Natural killer cell (primary cell): ENCODE data around the gene LGALS3BP. TPM values are rescaled to one million over a fixed set of nuclear protein-coding genes. Genes with fewer than 3 reads are reported as not detected.

Experiments
- ATAC-seq, 3 donors: fragments of 150-1000 bp in 2 of 3; fragments of 200-7000 bp in 1 of 3; cut with Tn5 transposase; 1 replicate in 1 of 3; 2 replicates in 2 of 3; pipeline ENCODE4 v1.10.0; 2021; ENCODE audit warnings: mild to moderate bottlenecking in 2 of 3, moderate library complexity in 2 of 3
- DNase-seq, 2 donors: peaks; one replicate each; pipeline versions ENCODE4 v3.0.0 to v3.0.0-alpha.2; 2013 to 2021; ENCODE audit warnings: mixed read lengths in 1 of 2
- H3K27ac ChIP-seq: one replicate; pipeline ENCODE4 v1.5.1; 2013; ENCODE audit warnings: mild to moderate bottlenecking, low read length
- H3K27me3 ChIP-seq: one replicate; pipeline ENCODE4 v1.6.1; 2013; ENCODE audit warnings: low read length; ENCODE audit not compliant: control insufficient read depth, insufficient read depth
- H3K36me3 ChIP-seq: one replicate; pipeline ENCODE4 v1.6.1; 2013; ENCODE audit warnings: low read length; ENCODE audit not compliant: control insufficient read depth, insufficient read depth
- H3K4me1 ChIP-seq: one replicate; pipeline ENCODE4 v1.6.1; 2013; ENCODE audit warnings: low read length; ENCODE audit not compliant: control insufficient read depth, insufficient read depth
- H3K4me3 ChIP-seq: one replicate; pipeline ENCODE4 v1.5.1; 2013; ENCODE audit warnings: low read length
- H3K9me3 ChIP-seq: one replicate; pipeline ENCODE4 v1.6.1; 2013; ENCODE audit warnings: low read length; ENCODE audit not compliant: control insufficient read depth, insufficient read depth
- H3K27ac Mint-ChIP-seq, 2 donors: one replicate each; pipeline ENCODE4 v1.8.0; 2022; ENCODE audit warnings: mild to moderate bottlenecking in 2 of 2, mixed read lengths in 2 of 2, moderate library complexity in 1 of 2
- H3K27me3 Mint-ChIP-seq, 2 donors: one replicate each; pipeline ENCODE4 v1.8.0; 2022; ENCODE audit warnings: low read depth in 2 of 2, mixed read lengths in 2 of 2
- H3K36me3 Mint-ChIP-seq: one replicate; pipeline ENCODE4 v1.8.0; 2022; ENCODE audit warnings: mixed read lengths
- H3K4me1 Mint-ChIP-seq, 2 donors: one replicate each; pipeline ENCODE4 v1.8.0; 2022; ENCODE audit warnings: mixed read lengths in 2 of 2
- H3K4me3 Mint-ChIP-seq: one replicate; pipeline ENCODE4 v1.8.0; 2022; ENCODE audit warnings: mild to moderate bottlenecking, moderate library complexity, mixed read lengths
- H3K9me3 Mint-ChIP-seq, 2 donors: one replicate each; pipeline ENCODE4 v1.8.0; 2022; ENCODE audit warnings: mixed read lengths in 2 of 2
- WGBS: methylation state at CpG from one replicate; pipeline ENCODE4 v1.1.7; 2013; ENCODE audit warnings: missing lambda C conversion rate; ENCODE audit not compliant: insufficient coverage; 5-methylcytosine and 5-hydroxymethylcytosine counted together
- intact Hi-C: fragments of 100-400 bp; cut with micrococcal nuclease; formaldehyde crosslinking; loops from one replicate; pipeline ENCODE4 v1.14.2; 2022
- total RNA-seq, 4 donors: library from RNA; stranded (reverse); fragments of 120-200 nt in 1 of 4; gene quantifications; one replicate each; pipeline versions ENCODE4 v1.2.3 to v1.2.4, GENCODE V29; 2013 to 2022
- TF ChIP-seq, protein P1 (sequence below): fragments of 200-600 bp; IDR thresholded peaks from one replicate; pipeline ENCODE4 v1.8.0; 2022; ENCODE audit warnings: antibody characterized with exemption

The LGALS3BP gene
- total RNA-seq, 3 donors from 2014 or later (not counting 1 experiment from before 2014, with no cell fraction given): 4.2 to 8.8 (median 4.2) TPM

DNA sequence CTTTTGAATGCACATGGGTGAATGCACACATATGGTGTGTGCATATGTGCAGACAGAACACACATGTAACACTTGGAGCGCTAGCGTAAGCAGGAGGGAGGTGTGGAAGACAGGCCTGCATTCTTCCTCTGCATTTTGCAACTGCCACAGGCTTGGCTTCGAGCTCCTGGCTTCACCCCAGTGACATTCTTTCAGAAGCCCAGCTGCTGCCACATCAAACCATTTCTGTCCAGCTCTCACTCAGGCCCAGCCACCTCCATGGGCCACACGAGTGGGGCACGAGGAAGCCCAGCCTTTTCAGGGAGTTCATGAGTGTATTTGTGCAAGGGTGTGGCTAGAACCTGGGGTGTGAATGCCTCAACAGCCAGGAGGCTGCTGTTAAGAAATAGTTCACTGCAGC is 18.8 kb downstream of the LGALS3BP start:
- TF ChIP-seq, protein P1, sequence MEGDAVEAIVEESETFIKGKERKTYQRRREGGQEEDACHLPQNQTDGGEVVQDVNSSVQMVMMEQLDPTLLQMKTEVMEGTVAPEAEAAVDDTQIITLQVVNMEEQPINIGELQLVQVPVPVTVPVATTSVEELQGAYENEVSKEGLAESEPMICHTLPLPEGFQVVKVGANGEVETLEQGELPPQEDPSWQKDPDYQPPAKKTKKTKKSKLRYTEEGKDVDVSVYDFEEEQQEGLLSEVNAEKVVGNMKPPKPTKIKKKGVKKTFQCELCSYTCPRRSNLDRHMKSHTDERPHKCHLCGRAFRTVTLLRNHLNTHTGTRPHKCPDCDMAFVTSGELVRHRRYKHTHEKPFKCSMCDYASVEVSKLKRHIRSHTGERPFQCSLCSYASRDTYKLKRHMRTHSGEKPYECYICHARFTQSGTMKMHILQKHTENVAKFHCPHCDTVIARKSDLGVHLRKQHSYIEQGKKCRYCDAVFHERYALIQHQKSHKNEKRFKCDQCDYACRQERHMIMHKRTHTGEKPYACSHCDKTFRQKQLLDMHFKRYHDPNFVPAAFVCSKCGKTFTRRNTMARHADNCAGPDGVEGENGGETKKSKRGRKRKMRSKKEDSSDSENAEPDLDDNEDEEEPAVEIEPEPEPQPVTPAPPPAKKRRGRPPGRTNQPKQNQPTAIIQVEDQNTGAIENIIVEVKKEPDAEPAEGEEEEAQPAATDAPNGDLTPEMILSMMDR: no peak
- Histone ChIP-seq H3K27ac (no peak overlapping the region), H3K27me3 (no peaks in the 10 kb centered on the region), H3K9me3 (no peaks in the 10 kb centered on the region), H3K4me1 (no peaks in the 10 kb centered on the region), H3K4me3 (no peak overlapping the region), H3K36me3 (no peaks in the 10 kb centered on the region)
- ATAC-seq (no peak), DNase-seq (no peak)
- intact Hi-C loops: no loop called here
- no peaks in the 10 kb centered on the region for H3K27me3 Mint-ChIP-seq
- 82% methylated on average over 5 of the region's 5 CpGs for WGBS
- no peaks in the 10 kb centered on the region for H3K9me3 Mint-ChIP-seq
- H3K4me3 Mint-ChIP-seq: no peak overlapping the region
- H3K36me3 Mint-ChIP-seq: no peaks in the 10 kb centered on the region
- no peaks in the 10 kb centered on the region for H3K4me1 Mint-ChIP-seq
- no peak overlapping the region for H3K27ac Mint-ChIP-seq

GRCh38 chr17:78959803-78960202 is 19.9 kb downstream of the LGALS3BP start:
- 94% methylated on average over 12 of the region's 12 CpGs for WGBS
- Histone ChIP-seq H3K27ac (no peak overlapping the region), H3K4me1 (no peaks in the 10 kb centered on the region), H3K27me3 (no peaks in the 10 kb centered on the region), H3K9me3 (no peaks in the 10 kb centered on the region), H3K36me3 (no peaks in the 10 kb centered on the region), H3K4me3 (no peak overlapping the region)
- ATAC-seq: no peak
- Mint-ChIP-seq H3K36me3 (no peaks in the 10 kb centered on the region), H3K4me3 (no peak overlapping the region), H3K4me1 (no peaks in the 10 kb centered on the region), H3K27me3 (no peaks in the 10 kb centered on the region), H3K27ac (no peak overlapping the region), H3K9me3 (no peaks in the 10 kb centered on the region)
- intact Hi-C loops: no loop called here
- TF ChIP-seq, protein P1: no peak
- DNase-seq: no peak

- Histone ChIP-seq H3K27me3 (no peaks in the 10 kb centered on the region), H3K36me3 (no peaks in the 10 kb centered on the region), H3K4me3 (no peak overlapping the region), H3K9me3 (no peaks in the 10 kb centered on the region), H3K4me1 (no peaks in the 10 kb centered on the region), H3K27ac (no peak overlapping the region)
- no peaks in the 10 kb centered on the region for H3K4me1 Mint-ChIP-seq
- no peaks in the 10 kb centered on the region for H3K9me3 Mint-ChIP-seq
- TF ChIP-seq, protein P1: no peak
- 84% methylated on average over 7 of the region's 7 CpGs for WGBS
- no peak overlapping the region for H3K27ac Mint-ChIP-seq
- ATAC-seq (no peak), DNase-seq (no peak)
- intact Hi-C loops: no loop called here
- H3K4me3 Mint-ChIP-seq: no peak overlapping the region
- H3K36me3 Mint-ChIP-seq: no peaks in the 10 kb centered on the region
- no peaks in the 10 kb centered on the region for H3K27me3 Mint-ChIP-seq
Measured at GRCh38 chr17:78958641-78959127, 21.0 kb downstream of the LGALS3BP start.

- H3K27me3 Mint-ChIP-seq: no peaks in the 10 kb centered on the region
- intact Hi-C loops: no loop called here
- Histone ChIP-seq H3K4me3 (no peak overlapping the region), H3K27me3 (no peaks in the 10 kb centered on the region), H3K27ac (no peak overlapping the region), H3K9me3 (no peaks in the 10 kb centered on the region), H3K36me3 (no peaks in the 10 kb centered on the region), H3K4me1 (no peaks in the 10 kb centered on the region)
- no peak for DNase-seq
- H3K27ac Mint-ChIP-seq: no peak overlapping the region
- TF ChIP-seq, protein P1: no peak
- no peaks in the 10 kb centered on the region for H3K4me1 Mint-ChIP-seq
- WGBS: 90% methylated on average over 12 of the region's 12 CpGs
- H3K36me3 Mint-ChIP-seq: no peaks in the 10 kb centered on the region
- no peaks in the 10 kb centered on the region for H3K9me3 Mint-ChIP-seq
- ATAC-seq: no peak
- H3K4me3 Mint-ChIP-seq: no peak overlapping the region
Measured at GRCh38 chr17:78957128-78957527, 22.6 kb downstream of the LGALS3BP start.
